Panc1 (cell line): ENCODE results near the gene TNIK.

ENCODE experiments used
- CTCF ChIP-seq: fragments of 450-650 bp; IDR thresholded peaks from 2 replicates; pipeline ENCODE4 v1.5.1; 2017; ENCODE audit warnings: mild to moderate bottlenecking
- POLR2AphosphoS5 ChIP-seq: IDR thresholded peaks from 2 replicates; pipeline ENCODE4 v1.6.1; 2012; ENCODE audit warnings: mild to moderate bottlenecking, low read depth, low read length, moderate library complexity
- SIN3A ChIP-seq: IDR thresholded peaks from 2 replicates; pipeline ENCODE4 v1.6.1; 2012; ENCODE audit warnings: low read depth, mild to moderate bottlenecking, low read length, moderate library complexity, borderline replicate concordance; ENCODE audit not compliant: insufficient read depth
- TF ChIP-seq, protein P1 (sequence below), 2 experiments: IDR thresholded peaks; 2 replicates each; pipeline ENCODE4 v1.6.1; 2011 to 2012; ENCODE audit warnings: low read depth in 2 of 2, control low read depth in 1 of 2, low read length in 1 of 2, mild to moderate bottlenecking in 1 of 2, moderate library complexity in 1 of 2; ENCODE audit not compliant: insufficient read depth in 1 of 2

DNA sequence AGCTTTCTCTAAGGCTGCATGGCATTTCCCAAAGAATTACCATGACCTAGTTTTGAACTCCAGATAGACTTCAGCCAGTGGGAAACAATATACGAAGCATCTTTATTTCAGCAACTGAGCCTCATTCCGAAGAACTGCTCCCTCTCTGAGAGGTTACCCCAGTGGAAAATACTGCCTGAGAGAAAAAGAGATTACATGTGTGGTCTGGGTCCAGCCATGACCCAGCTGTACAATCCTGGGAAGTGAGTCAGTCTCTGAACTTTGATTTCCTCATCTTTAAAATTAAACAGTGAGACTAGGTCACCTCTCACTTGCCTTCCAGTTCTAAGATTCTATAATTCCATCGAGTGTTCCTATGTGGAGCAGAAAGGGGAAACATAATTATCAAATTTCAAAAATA, 42.4 kb downstream of the TNIK start:
- no peak for TF ChIP-seq POLR2AphosphoS5
- TF ChIP-seq CTCF, result no peak
- no peak for TF ChIP-seq SIN3A
- TF ChIP-seq, protein P1, sequence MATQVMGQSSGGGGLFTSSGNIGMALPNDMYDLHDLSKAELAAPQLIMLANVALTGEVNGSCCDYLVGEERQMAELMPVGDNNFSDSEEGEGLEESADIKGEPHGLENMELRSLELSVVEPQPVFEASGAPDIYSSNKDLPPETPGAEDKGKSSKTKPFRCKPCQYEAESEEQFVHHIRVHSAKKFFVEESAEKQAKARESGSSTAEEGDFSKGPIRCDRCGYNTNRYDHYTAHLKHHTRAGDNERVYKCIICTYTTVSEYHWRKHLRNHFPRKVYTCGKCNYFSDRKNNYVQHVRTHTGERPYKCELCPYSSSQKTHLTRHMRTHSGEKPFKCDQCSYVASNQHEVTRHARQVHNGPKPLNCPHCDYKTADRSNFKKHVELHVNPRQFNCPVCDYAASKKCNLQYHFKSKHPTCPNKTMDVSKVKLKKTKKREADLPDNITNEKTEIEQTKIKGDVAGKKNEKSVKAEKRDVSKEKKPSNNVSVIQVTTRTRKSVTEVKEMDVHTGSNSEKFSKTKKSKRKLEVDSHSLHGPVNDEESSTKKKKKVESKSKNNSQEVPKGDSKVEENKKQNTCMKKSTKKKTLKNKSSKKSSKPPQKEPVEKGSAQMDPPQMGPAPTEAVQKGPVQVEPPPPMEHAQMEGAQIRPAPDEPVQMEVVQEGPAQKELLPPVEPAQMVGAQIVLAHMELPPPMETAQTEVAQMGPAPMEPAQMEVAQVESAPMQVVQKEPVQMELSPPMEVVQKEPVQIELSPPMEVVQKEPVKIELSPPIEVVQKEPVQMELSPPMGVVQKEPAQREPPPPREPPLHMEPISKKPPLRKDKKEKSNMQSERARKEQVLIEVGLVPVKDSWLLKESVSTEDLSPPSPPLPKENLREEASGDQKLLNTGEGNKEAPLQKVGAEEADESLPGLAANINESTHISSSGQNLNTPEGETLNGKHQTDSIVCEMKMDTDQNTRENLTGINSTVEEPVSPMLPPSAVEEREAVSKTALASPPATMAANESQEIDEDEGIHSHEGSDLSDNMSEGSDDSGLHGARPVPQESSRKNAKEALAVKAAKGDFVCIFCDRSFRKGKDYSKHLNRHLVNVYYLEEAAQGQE (IDR thresholded peaks at IDR 0.05; ENCODE audit: insufficient read depth in 1 of 2, low read depth in 2 of 2, low read length in 1 of 2), result no peak
